CD4-positive, alpha-beta memory T cell (primary cell): Measurements from ENCODE around the gene SPON1. TPM values are rescaled to one million over a fixed set of nuclear protein-coding genes. Genes with fewer than 3 reads are reported as not detected.
A peak's percentile ranks its signal among the peaks of the same experiment; 100 is the strongest.
"Not testable (repeated sequence)": the region's sequence is repeated elsewhere in the genome, so short reads cannot be mapped to it uniquely, and the experiment has no call there.

Experiments used
- CTCF ChIA-PET: fragments of 350-600 bp; sonication (Branson Sonifier 250); formaldehyde crosslinking; loops from one replicate; lab custom pipeline; 2021; ENCODE audit warnings: inconsistent platforms; ENCODE audit not compliant: partially characterized antibody; lab: Charles Lee
- POLR2A ChIA-PET: fragments of 350-600 bp; sonication (Branson Sonifier 250); formaldehyde crosslinking; loops from one replicate; lab custom pipeline; 2021; ENCODE audit not compliant: partially characterized antibody; lab: Charles Lee
- DNase-seq, 5 donors: peaks; one replicate each; pipeline versions ENCODE4 v3.0.0 to v3.0.0-alpha.2; 2020 to 2022; ENCODE audit warnings: mixed read lengths in 1 of 5
- H3K27ac ChIP-seq: one replicate; pipeline ENCODE4 v1.7.0; 2013; ENCODE audit warnings: low read depth, low read length
- H3K27me3 ChIP-seq: 2 replicates; pipeline ENCODE4 v1.7.0; 2013; ENCODE audit warnings: mild to moderate bottlenecking, low read length, moderate library complexity; ENCODE audit not compliant: insufficient read depth
- H3K36me3 ChIP-seq: 2 replicates; pipeline ENCODE4 v1.7.0; 2013; ENCODE audit warnings: mild to moderate bottlenecking, low read length, moderate library complexity; ENCODE audit not compliant: insufficient read depth
- H3K4me1 ChIP-seq: 2 replicates; pipeline ENCODE4 v1.7.0; 2013; ENCODE audit warnings: mild to moderate bottlenecking, low read length, moderate library complexity; ENCODE audit not compliant: insufficient read depth
- H3K4me3 ChIP-seq, 2 donors: one replicate each; pipeline ENCODE4 v1.7.0; 2013; ENCODE audit warnings: low read length in 2 of 2, mild to moderate bottlenecking in 1 of 2
- H3K9me3 ChIP-seq, 2 donors: one replicate each; pipeline ENCODE4 v1.7.0; 2013; ENCODE audit warnings: low read length in 2 of 2, control low read depth in 1 of 2; ENCODE audit not compliant: control insufficient read depth in 1 of 2
- H3K27ac Mint-ChIP-seq, 7 donors: one replicate each; pipeline ENCODE4 v1.8.0; 2020 to 2021; ENCODE audit warnings: mixed read lengths in 7 of 7, mild to moderate bottlenecking in 6 of 7, inconsistent platforms in 3 of 7, moderate library complexity in 3 of 7
- H3K27me3 Mint-ChIP-seq, 2 donors: one replicate each; pipeline ENCODE4 v1.8.0; 2020 to 2021; ENCODE audit warnings: mixed read lengths in 2 of 2
- H3K36me3 Mint-ChIP-seq, 2 donors: one replicate each; pipeline ENCODE4 v1.8.0; 2020 to 2021; ENCODE audit warnings: mixed read lengths in 2 of 2, inconsistent platforms in 1 of 2, mild to moderate bottlenecking in 1 of 2
- H3K4me1 Mint-ChIP-seq, 4 donors: one replicate each; pipeline ENCODE4 v1.8.0; 2020 to 2021; ENCODE audit warnings: mixed read lengths in 4 of 4, mild to moderate bottlenecking in 1 of 4
- H3K4me3 Mint-ChIP-seq, 8 donors: one replicate each; pipeline ENCODE4 v1.8.0; 2020 to 2021; ENCODE audit warnings: mixed read lengths in 8 of 8, mild to moderate bottlenecking in 7 of 8, moderate library complexity in 6 of 8, inconsistent platforms in 3 of 8
- H3K9me3 Mint-ChIP-seq, 8 donors: one replicate each; pipeline ENCODE4 v1.8.0; 2020 to 2021; ENCODE audit warnings: mixed read lengths in 8 of 8, mild to moderate bottlenecking in 5 of 8, inconsistent platforms in 3 of 8, moderate library complexity in 1 of 8
- intact Hi-C: fragments of 100-400 bp; cut with micrococcal nuclease; formaldehyde crosslinking; loops from one replicate; pipeline ENCODE4 v1.15.1; 2023
- polyA plus RNA-seq, 2 donors: library from polyadenylated mRNA; unstranded; fragments of 300-500 nt; fragmentation: Illumina TruSeq; gene quantifications; one replicate each; pipeline ENCODE4 v1.2.3, GENCODE V29; 2021
- total RNA-seq, 2 experiments: library from RNA; stranded (reverse); gene quantifications; one replicate each; pipeline ENCODE4 v1.2.3, GENCODE V29; 2021

SPON1 gene
- total and polyA plus RNA-seq, 4 experiments from 2014 or later = 2.0 to 60.4 (median 30.6) TPM

DNA sequence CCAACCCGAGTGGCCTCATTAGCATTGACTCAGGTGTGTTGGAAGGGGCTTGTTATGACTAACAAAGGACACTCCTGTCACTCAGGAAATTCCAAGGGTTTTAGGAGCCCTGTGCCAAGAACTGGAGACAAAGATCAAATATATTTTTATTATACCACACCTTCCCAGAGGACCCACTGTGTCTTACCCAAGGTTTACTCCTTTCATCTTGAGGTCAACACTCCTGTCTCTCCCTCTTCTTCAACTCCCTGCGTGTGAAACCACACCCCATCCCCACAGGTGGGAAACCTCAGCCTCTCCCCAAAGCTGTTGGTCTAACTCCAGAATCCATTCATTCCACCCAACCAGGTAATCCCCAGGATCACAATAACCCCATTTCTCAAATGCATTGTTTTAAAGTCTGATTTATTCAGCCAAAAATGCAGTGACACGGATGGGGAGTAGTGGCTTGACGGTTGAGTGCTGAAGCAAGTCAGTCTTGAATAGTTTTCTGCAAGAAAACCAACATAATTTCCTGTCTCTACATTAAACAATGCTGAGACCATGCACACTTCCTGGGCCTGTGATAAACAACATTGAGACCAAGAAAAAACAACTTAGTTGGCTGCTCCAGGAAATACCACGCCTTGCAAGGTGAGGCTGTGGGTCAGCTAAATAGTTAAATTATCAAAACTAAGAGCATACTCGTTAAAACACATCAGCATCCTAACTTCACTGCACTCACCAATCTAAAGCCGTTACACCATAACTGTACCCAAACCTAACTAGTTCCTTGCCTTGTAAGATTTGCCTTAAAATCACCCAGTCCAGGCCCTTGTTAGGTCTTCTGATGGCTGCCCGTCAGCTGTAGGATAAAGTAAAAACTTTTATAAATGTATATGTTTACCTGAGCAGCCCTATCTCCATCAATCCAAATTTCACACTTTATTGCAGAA lies 38.5 kb upstream of the SPON1 start:
- intact Hi-C loops = loop anchor here (2.0 to 5.0 kb wide), 4 partner anchors 15 to 55 kb away; no protein-coding TSS in a partner anchor
- Mint-ChIP-seq H3K9me3 (peaks cover 0 to 8% (median 3%) of the 10 kb centered on the region in 8 donors), H3K4me1 (peaks cover 54 to 85% (median 65%) of the 10 kb centered on the region in 4 donors), H3K27me3 (no peaks in the 10 kb centered on the region), H3K36me3 (peaks cover 3 to 4% of the 10 kb centered on the region in 2 donors), H3K27ac (peak overlapping the region; percentile 95 to 99 (median 96)), H3K4me3 (peak overlapping the region; percentile 15 to 92 (median 84))
- no peaks in the 10 kb centered on the region for H3K27me3 ChIP-seq
- peaks cover 59% of the 10 kb centered on the region for H3K4me1 ChIP-seq
- H3K27ac ChIP-seq = peak overlapping the region; percentile 46
- peak overlapping the region in 1 of 2 donors; percentile 31 for H3K4me3 ChIP-seq
- peak; percentile 37 to 66 (median 50) for DNase-seq
- CTCF ChIA-PET = interaction anchor here (1.0 to 5.3 kb wide), 7 partner anchors 15 to 155 kb away, joined by 3 to 35 read pairs (median 11); partner anchors contain the start of gene SPON1
- POLR2A ChIA-PET = interaction anchor here (0.8 to 7.9 kb wide), 12 partner anchors 10 to 65 kb away, joined by 3 to 78 read pairs (median 6); partner anchors contain the start of gene SPON1
- no peaks in the 10 kb centered on the region for H3K9me3 ChIP-seq
- H3K36me3 ChIP-seq = no peaks in the 10 kb centered on the region

DNA sequence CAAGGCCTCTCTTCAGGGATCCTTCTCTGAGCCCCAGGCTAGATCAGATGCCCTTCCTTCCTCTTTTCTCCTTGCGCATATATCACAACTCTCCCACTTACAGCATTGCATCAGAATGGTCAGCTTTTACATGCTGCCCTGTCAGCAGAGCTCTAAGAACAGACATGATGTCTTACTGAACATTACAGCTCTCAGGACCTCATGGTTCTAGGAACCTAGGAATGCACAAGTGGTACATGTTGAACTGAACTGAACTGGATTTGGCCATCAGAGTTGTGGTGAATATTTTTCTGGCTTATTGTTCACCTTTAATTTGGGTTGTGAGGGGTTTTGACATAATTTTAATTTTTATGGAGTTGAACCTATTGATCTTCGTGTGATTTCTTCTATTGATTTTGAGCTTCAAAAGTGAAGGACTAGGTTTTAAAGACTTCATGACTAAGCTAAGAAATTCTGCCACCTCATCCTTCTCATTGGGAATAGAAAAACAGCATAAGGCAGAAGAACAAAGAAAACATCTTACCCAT lies 37.7 kb upstream of the SPON1 start:
- DNase-seq = no peak
- CTCF ChIA-PET = interaction anchor here (0.6 to 5.3 kb wide), 12 partner anchors 14 to 154 kb away, joined by 3 to 35 read pairs (median 4); partner anchors contain the start of gene SPON1
- H3K36me3 ChIP-seq = no peaks in the 10 kb centered on the region
- intact Hi-C loops = loop anchor here (2.0 to 5.0 kb wide), 4 partner anchors 16 to 56 kb away; no protein-coding TSS in a partner anchor
- peak overlapping the region in 1 of 2 donors; percentile 27 for H3K4me3 ChIP-seq
- no peaks in the 10 kb centered on the region for H3K9me3 ChIP-seq
- no peaks in the 10 kb centered on the region for H3K27me3 Mint-ChIP-seq
- peaks cover 0 to 6% (median 3%) of the 10 kb centered on the region in 8 donors for H3K9me3 Mint-ChIP-seq
- peak overlapping the region in 6 of 8 donors; percentile 83 to 92 (median 86) for H3K4me3 Mint-ChIP-seq
- H3K4me1 ChIP-seq = peaks cover 65% of the 10 kb centered on the region
- H3K36me3 Mint-ChIP-seq = peaks cover 2 to 6% of the 10 kb centered on the region in 2 donors
- peaks cover 58 to 89% (median 68%) of the 10 kb centered on the region in 4 donors for H3K4me1 Mint-ChIP-seq
- no peaks in the 10 kb centered on the region for H3K27me3 ChIP-seq
- H3K27ac Mint-ChIP-seq = peak overlapping the region; percentile 95 to 99 (median 96)
- peak overlapping the region; percentile 46 for H3K27ac ChIP-seq
- POLR2A ChIA-PET = interaction anchor here (0.8 to 7.9 kb wide), 17 partner anchors 10 to 224 kb away, joined by 3 to 78 read pairs (median 4); partner anchors contain the start of gene SPON1

DNA sequence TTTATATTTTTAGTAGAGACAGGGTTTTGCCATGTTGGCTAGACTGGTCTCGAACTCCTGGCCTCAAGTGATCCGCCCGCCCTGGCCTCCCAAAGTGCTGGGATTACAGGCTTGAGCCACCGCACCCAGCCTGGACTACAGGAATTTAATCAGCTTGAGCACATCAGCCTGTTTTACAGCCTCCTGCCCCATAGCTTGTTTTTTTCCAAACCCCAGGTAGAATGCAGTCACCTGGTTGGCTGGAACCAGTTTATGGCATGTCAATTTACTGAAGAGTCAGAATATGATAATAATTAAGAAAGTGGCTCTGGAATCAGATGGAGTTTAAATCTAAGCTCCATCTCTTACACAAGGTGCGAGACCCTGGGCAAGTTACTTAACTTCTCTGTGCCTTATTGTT lies 36.2 kb upstream of the SPON1 start:
- H3K36me3 ChIP-seq, H3K9me3 ChIP-seq, H3K27ac ChIP-seq, H3K4me3 Mint-ChIP-seq, H3K27me3 Mint-ChIP-seq, H3K4me3 ChIP-seq, H3K9me3 Mint-ChIP-seq, intact Hi-C loops, H3K36me3 Mint-ChIP-seq, DNase-seq, H3K27me3 ChIP-seq: not testable (repeated sequence)
- peaks cover 63% of the 10 kb centered on the region for H3K4me1 ChIP-seq
- H3K27ac Mint-ChIP-seq = peak overlapping the region in 1 of 7 donors; percentile 38
- POLR2A ChIA-PET = interaction anchor here (1.3 to 7.9 kb wide), 6 partner anchors 13 to 57 kb away, joined by 3 to 78 read pairs (median 24); partner anchors contain the start of gene SPON1
- peaks cover 49 to 74% (median 56%) of the 10 kb centered on the region in 4 donors for H3K4me1 Mint-ChIP-seq
- CTCF ChIA-PET = interaction anchor here (1.1 to 5.3 kb wide), 9 partner anchors 12 to 154 kb away, joined by 3 to 35 read pairs (median 6); partner anchors contain the start of gene SPON1

DNA sequence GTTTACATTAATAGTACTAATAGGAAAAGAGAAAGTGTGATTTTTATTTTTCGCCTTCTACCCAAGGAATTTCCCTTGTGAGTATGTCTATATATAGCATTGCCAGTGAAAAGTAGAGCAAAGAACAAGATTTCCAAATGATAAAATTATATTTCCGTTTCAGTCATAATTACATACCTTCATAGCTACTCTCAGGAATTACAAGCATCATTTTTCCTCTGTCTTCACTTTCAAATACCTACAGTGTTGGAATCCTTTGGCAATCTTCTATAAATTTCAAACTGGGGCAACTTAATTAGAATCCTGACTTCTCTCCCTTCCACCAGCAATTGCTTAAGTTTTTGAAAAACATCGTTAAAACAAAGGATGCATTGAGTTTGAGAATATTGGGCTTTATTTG lies 35.5 kb upstream of the SPON1 start:
- peaks cover 44 to 68% (median 53%) of the 10 kb centered on the region in 4 donors for H3K4me1 Mint-ChIP-seq
- no peaks in the 10 kb centered on the region for H3K27me3 Mint-ChIP-seq
- H3K4me1 ChIP-seq = peaks cover 57% of the 10 kb centered on the region
- ChIA-PET CTCF (interaction anchor here (1.3 to 5.3 kb wide), 6 partner anchors 12 to 155 kb away, joined by 4 to 35 read pairs (median 12); partner anchors contain the start of gene SPON1), POLR2A (interaction anchor here (1.0 to 7.9 kb wide), 7 partner anchors 13 to 64 kb away, joined by 3 to 78 read pairs (median 4); partner anchors contain the start of gene SPON1)
- H3K9me3 ChIP-seq = no peaks in the 10 kb centered on the region
- H3K36me3 Mint-ChIP-seq = peaks cover 2 to 6% of the 10 kb centered on the region in 2 donors
- intact Hi-C loops = no loop called here
- no peaks in the 10 kb centered on the region for H3K27me3 ChIP-seq
- no peak for DNase-seq
- H3K9me3 Mint-ChIP-seq = peaks cover 0 to 6% (median 3%) of the 10 kb centered on the region in 8 donors
- H3K4me3 Mint-ChIP-seq = no peak overlapping the region
- no peak overlapping the region for H3K27ac ChIP-seq
- H3K4me3 ChIP-seq = no peak overlapping the region
- peak overlapping the region in 2 of 7 donors; percentile 19 to 33 for H3K27ac Mint-ChIP-seq
- no peaks in the 10 kb centered on the region for H3K36me3 ChIP-seq

DNA sequence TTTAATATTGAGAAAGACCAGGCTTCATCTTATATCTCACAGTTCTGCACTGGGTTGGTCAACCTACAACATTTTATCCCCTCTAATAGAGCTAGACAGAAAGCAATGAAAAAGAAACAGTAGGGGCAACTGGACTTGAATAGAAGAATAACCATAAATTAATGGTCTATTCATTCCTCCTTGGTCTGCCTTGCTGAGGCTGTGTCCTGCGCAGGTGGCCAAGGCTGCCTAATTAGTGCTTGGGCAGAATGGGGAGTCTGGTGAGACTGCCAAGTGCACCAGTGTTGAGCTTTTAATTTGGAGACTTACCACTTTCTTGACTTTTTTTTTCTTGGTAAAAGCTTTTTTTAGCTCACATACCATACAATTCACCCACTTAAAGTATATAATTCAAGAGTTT lies 35.0 kb upstream of the SPON1 start:
- Histone ChIP-seq H3K27me3 (no peaks in the 10 kb centered on the region), H3K9me3 (no peaks in the 10 kb centered on the region), H3K27ac (no peak overlapping the region), H3K36me3 (no peaks in the 10 kb centered on the region), H3K4me3 (no peak overlapping the region), H3K4me1 (peaks cover 52% of the 10 kb centered on the region)
- Mint-ChIP-seq H3K36me3 (peaks cover 2 to 8% of the 10 kb centered on the region in 2 donors), H3K9me3 (peaks cover 0 to 6% (median 3%) of the 10 kb centered on the region in 8 donors), H3K27ac (peak overlapping the region in 3 of 7 donors; percentile 23 to 40 (median 25)), H3K4me3 (no peak overlapping the region), H3K27me3 (no peaks in the 10 kb centered on the region), H3K4me1 (peaks cover 42 to 64% (median 50%) of the 10 kb centered on the region in 4 donors)
- ChIA-PET CTCF (interaction anchor here (0.6 to 5.3 kb wide), 6 partner anchors 11 to 401 kb away, joined by 3 to 35 read pairs (median 12); partner anchors contain the start of gene SPON1), POLR2A (interaction anchor here (1.0 to 7.9 kb wide), 7 partner anchors 12 to 64 kb away, joined by 3 to 78 read pairs (median 4); partner anchors contain the start of gene SPON1)
- intact Hi-C loops = no loop called here
- no peak for DNase-seq

DNA sequence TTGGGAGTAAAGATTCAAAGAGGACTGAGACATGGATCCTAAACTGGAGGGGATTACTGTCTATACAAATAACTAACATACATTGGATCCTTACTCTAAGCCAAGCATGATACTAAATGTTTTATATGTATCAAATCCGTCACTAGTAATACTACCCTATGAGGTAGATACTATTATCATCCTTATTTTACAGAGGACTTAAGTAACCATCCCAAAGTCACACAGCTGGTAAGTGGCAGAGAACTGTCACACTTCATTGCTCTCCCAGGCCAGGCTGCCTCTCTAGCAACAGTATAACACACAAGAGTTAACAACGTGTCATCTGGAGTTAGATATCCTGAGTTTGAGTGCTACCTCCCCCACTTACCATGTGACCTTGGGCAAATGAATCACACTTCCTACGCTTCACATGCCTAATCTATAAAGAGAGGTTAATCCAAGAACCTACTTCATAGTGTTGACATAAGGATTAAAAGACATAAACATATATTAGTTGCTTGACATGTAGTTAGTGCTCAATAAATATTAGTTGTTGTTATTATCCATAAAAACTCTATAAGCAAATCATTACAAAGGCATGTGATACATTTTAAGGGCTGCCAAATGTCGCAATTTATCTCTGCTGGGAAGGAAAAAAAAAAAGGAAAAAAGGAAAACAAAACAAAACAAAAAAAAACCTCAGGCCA lies 33.8 kb upstream of the SPON1 start:
- Mint-ChIP-seq H3K4me3 (peak overlapping the region in 2 of 8 donors; percentile 6 to 9), H3K9me3 (peaks cover 0 to 6% (median 3%) of the 10 kb centered on the region in 8 donors), H3K4me1 (peaks cover 30 to 51% (median 38%) of the 10 kb centered on the region in 4 donors), H3K36me3 (peaks cover 2 to 8% of the 10 kb centered on the region in 2 donors), H3K27me3 (no peaks in the 10 kb centered on the region), H3K27ac (peak overlapping the region in 4 of 7 donors; percentile 21 to 41 (median 34))
- no peaks in the 10 kb centered on the region for H3K9me3 ChIP-seq
- peaks cover 39% of the 10 kb centered on the region for H3K4me1 ChIP-seq
- intact Hi-C loops = no loop called here
- DNase-seq = no peak
- no peak overlapping the region for H3K27ac ChIP-seq
- POLR2A ChIA-PET = no interaction called here
- CTCF ChIA-PET = no interaction called here
- no peaks in the 10 kb centered on the region for H3K27me3 ChIP-seq
- no peaks in the 10 kb centered on the region for H3K36me3 ChIP-seq
- no peak overlapping the region for H3K4me3 ChIP-seq
